Progenitor cell of endocrine pancreas (in vitro differentiated cells): Measurements from ENCODE around the gene NOVA2. TPM values are rescaled to one million over a fixed set of nuclear protein-coding genes. Genes with fewer than 3 reads are reported as not detected.
A peak's percentile ranks its signal among the peaks of the same experiment; 100 is the strongest.

Experiments used
- DNase-seq: peaks from one replicate; pipeline ENCODE4 v3.0.0; 2021; ENCODE audit warnings: low spot score; ENCODE audit not compliant: unreplicated experiment
- H3K27ac Mint-ChIP-seq: 2 replicates; pipeline ENCODE4 v1.8.0; 2021; ENCODE audit warnings: mild to moderate bottlenecking, moderate library complexity, mixed read lengths
- H3K27me3 Mint-ChIP-seq: 2 replicates; pipeline ENCODE4 v1.8.0; 2021; ENCODE audit warnings: mixed read lengths
- H3K36me3 Mint-ChIP-seq: 2 replicates; pipeline ENCODE4 v1.8.0; 2022; ENCODE audit warnings: mixed read lengths; ENCODE audit not compliant: insufficient read depth
- H3K4me1 Mint-ChIP-seq: 2 replicates; pipeline ENCODE4 v1.8.0; 2021; ENCODE audit warnings: low read depth, mixed read lengths
- H3K4me3 Mint-ChIP-seq: 2 replicates; pipeline ENCODE4 v1.8.0; 2021; ENCODE audit warnings: low read depth, mild to moderate bottlenecking, moderate library complexity, mixed read lengths
- H3K9me3 Mint-ChIP-seq: 2 replicates; pipeline ENCODE4 v1.8.0; 2021; ENCODE audit warnings: low read depth, mixed read lengths
- total RNA-seq: library from RNA; stranded (reverse); gene quantifications from 2 replicates; pipeline ENCODE4 v1.2.1, GENCODE V29; 2021
- TF ChIP-seq, protein P1 (sequence below): fragments of 200-600 bp; sonication (generic); IDR thresholded peaks from one replicate; pipeline ENCODE4 v1.5.0; 2021; ENCODE audit warnings: antibody characterized with exemption, mild to moderate bottlenecking; ENCODE audit not compliant: unreplicated experiment

The NOVA2 gene
- total RNA-seq, 1 donor from 2014 or later, result 0.53 TPM

DNA sequence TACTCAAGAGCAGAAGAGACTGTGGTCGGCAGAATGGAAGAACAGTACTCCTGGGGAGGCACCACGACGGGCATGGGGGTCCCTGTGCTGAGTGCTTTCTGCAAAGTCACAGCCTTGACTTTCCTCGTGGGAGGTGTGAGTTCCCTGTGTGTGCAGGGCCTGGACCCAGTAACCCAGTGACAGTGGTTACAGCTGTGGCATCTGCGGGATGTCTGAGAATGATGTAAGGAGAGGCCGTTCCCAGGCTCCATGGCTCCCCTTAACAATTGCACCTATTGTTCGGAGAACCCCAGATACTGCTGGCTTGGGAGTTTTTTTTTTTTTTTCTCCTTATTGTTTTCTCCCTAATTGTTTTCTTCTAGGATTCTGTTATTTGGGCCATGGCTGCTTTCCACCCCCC, 54.0 kb downstream of the NOVA2 start:
- DNase-seq, result no peak
- no peak overlapping the region for H3K27ac Mint-ChIP-seq
- H3K4me1 Mint-ChIP-seq, result peaks cover 2% of the 10 kb centered on the region
- TF ChIP-seq, protein P1, sequence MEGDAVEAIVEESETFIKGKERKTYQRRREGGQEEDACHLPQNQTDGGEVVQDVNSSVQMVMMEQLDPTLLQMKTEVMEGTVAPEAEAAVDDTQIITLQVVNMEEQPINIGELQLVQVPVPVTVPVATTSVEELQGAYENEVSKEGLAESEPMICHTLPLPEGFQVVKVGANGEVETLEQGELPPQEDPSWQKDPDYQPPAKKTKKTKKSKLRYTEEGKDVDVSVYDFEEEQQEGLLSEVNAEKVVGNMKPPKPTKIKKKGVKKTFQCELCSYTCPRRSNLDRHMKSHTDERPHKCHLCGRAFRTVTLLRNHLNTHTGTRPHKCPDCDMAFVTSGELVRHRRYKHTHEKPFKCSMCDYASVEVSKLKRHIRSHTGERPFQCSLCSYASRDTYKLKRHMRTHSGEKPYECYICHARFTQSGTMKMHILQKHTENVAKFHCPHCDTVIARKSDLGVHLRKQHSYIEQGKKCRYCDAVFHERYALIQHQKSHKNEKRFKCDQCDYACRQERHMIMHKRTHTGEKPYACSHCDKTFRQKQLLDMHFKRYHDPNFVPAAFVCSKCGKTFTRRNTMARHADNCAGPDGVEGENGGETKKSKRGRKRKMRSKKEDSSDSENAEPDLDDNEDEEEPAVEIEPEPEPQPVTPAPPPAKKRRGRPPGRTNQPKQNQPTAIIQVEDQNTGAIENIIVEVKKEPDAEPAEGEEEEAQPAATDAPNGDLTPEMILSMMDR, result no peak
- no peak overlapping the region for H3K4me3 Mint-ChIP-seq
- no peaks in the 10 kb centered on the region for H3K36me3 Mint-ChIP-seq
- H3K9me3 Mint-ChIP-seq, result no peaks in the 10 kb centered on the region
- peaks cover 15% of the 10 kb centered on the region for H3K27me3 Mint-ChIP-seq

DNA sequence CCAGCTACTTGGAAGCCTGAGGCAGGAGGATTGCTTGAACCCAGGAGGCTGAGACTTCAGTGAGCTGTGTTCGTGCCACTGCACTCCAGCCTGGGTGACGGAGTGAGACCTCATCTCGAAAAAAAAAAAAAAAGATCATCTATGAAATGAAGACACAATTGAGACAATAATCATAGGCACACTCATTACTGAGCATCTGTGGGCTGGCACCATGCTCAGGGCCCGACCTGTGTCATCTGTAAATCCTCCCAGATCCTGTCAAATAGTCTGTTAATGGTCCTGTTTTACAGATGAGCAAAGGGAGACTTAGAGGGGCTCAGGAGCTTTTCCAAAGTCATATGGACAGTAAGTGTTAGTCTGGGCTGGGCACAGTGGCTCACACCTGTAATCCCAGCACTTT, 54.9 kb downstream of the NOVA2 start:
- TF ChIP-seq, protein P1, result no peak
- Mint-ChIP-seq H3K36me3 (no peaks in the 10 kb centered on the region), H3K9me3 (no peaks in the 10 kb centered on the region), H3K4me1 (peaks cover 2% of the 10 kb centered on the region), H3K27me3 (peaks cover 15% of the 10 kb centered on the region), H3K27ac (no peak overlapping the region), H3K4me3 (no peak overlapping the region)
- DNase-seq, result no peak

DNA sequence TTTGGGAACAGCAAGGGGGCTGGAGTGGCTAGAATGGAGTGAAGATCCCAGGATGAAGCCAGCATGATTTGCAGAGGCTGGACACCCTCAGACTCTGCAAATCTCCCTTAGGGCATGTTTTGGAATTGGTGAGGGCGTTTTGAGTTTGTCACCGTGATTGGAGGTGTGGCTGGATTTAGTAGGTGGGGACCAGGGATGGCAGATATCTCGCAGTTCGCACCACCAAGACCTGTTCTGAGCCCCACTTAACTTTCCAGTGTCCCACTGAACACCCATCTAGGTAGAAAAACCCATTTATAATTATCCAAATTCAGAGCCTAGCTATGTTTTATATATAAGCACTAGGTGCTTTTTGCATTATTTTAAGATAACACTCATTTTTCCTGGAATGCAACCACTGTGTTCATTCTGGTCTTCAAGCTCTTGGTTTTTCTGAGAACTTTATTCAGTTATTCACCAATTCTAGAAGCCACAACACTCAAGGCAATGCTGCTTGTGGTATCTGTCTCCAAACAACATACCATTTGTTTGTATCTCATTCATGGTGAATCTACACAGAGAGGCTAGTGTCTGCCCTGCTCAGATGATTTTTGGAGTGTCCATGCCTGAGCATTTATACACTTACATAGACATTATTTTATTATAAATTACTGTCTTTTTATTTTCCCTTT, 56.1 kb downstream of the NOVA2 start:
- Mint-ChIP-seq H3K36me3 (no peaks in the 10 kb centered on the region), H3K4me1 (peaks cover 2% of the 10 kb centered on the region), H3K27ac (no peak overlapping the region), H3K27me3 (peaks cover 17% of the 10 kb centered on the region), H3K9me3 (no peaks in the 10 kb centered on the region), H3K4me3 (no peak overlapping the region)
- TF ChIP-seq, protein P1, result no peak
- DNase-seq, result no peak

DNA sequence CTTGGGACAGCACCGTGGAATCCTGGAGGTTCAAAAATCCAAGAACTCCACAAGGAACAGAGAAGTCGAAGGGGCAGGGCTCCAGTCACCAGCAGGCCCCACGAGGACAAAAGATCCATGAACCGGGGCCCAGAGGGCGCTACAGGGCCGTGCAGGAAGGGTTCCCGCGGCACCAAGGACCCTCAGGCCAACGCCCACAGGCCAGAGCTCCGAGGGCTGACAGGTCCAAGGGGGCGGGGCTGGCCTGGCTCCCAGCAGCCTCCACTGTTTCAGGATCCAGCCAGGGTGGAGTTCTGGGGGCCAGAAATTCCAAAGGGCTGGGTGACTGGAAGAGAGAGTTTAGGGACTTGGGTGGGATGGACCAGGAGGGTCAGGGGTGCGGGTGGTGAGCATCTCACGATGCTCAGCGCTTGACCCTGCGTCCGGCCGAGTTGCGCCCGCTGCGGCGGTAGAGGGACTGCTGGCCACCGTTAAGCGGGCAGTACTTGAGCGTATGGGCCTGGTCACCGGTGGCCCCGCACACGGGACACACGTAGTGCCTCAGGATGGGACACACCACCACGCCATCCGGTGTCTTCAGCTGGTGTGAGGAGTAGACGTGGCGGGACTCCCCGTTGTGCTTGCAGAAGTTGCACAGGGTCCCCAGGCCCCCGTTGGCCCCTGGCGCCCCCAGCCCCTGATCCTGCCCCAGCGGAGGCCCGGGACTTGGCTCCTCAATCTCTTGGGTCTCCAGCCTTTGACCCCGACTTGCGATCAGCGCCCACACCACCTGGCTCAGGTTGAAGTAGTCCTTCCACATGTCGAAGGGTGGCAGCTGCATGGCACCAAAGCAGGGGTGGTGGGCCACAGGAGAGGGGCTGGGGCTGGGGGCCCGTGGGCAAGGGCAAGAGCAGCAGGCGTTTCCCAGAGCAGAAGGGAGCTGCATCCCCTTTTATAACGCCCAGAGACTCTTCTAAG, 59.5 kb downstream of the NOVA2 start, which contains the start of gene NANOS2:
TSS of gene NANOS2 (minus strand) at position 905 of the 957 bp plus-strand sequence. CDS start at position 820, 85 bp downstream.
- no peaks in the 10 kb centered on the region for H3K36me3 Mint-ChIP-seq
- H3K27me3 Mint-ChIP-seq, result peaks cover 15% of the 10 kb centered on the region
- TF ChIP-seq, protein P1, result peak; percentile 27
- no peak within 1 kb of the TSS for H3K4me3 Mint-ChIP-seq
- no peaks in the 10 kb centered on the region for H3K4me1 Mint-ChIP-seq
- H3K9me3 Mint-ChIP-seq, result no peaks in the 10 kb centered on the region
- DNase-seq, result no peak
- no peak within 1 kb of the TSS for H3K27ac Mint-ChIP-seq

DNA sequence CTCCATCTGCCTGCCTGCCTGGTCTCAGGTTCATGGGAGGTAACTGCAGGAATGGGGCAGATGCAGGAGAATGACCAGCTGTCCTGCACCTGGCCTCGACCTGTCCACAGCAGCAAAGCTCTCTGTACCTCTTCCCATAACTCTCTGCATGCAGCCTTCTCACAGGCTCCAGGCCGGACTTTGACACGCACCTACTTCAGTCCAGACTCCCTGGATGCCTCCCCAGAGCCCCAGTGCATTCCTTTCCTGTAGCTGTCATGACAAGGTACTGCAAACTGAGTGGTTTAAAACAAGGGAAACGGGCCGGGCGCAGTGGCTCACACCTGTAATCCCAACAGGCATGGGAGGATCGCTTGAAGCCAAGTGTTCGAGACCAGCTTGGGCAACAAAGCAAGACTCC, 62.4 kb downstream of the NOVA2 start:
- Mint-ChIP-seq H3K4me1 (no peaks in the 10 kb centered on the region), H3K4me3 (no peak overlapping the region), H3K27ac (no peak overlapping the region), H3K36me3 (no peaks in the 10 kb centered on the region), H3K9me3 (no peaks in the 10 kb centered on the region), H3K27me3 (peaks cover 10% of the 10 kb centered on the region)
- TF ChIP-seq, protein P1, result no peak
- DNase-seq, result no peak
